H1 (cell line): ENCODE data around the gene HMMR.

Experiments
- CEBPB ChIP-seq: IDR thresholded peaks from 2 replicates; pipeline ENCODE4 v1.6.1; 2012; ENCODE audit warnings: low read depth, low read length
- CTCF ChIP-seq, 3 experiments: IDR thresholded peaks; 1 replicate in 2 of 3; 2 replicates in 1 of 3; pipeline versions ENCODE4 v1.5.1 to v1.6.1; 2011; ENCODE audit warnings: low read length in 3 of 3, mild to moderate bottlenecking in 3 of 3, inconsistent platforms in 2 of 3, low read depth in 1 of 3, moderate library complexity in 1 of 3; ENCODE audit not compliant: insufficient read depth in 1 of 3; ENCODE audit errors: control extremely low read depth in 1 of 3
- EZH2 ChIP-seq: fragments of 200-600 bp; sonication (generic); IDR thresholded peaks from 2 replicates; pipeline ENCODE4 v1.7.1; 2012; ENCODE audit warnings: low read depth, mild to moderate bottlenecking, moderate library complexity, low read length, inconsistent platforms; ENCODE audit not compliant: severe bottlenecking

GRCh38 chr5:163437309-163438182 lies 22.9 kb upstream of the HMMR start, which contains the start of gene CCNG1:
- no peak for TF ChIP-seq CTCF (IDR thresholded peaks at IDR 0.05; ENCODE audit: control extremely low read depth in 1 of 3, insufficient read depth in 1 of 3, low read depth in 1 of 3, low read length in 3 of 3)
- no peak for TF ChIP-seq CEBPB
- no peak for TF ChIP-seq EZH2
